CD4-positive, alpha-beta T cell treated with Interleukin-15 for 4 hours (primary cell): ENCODE measurements around the gene KIAA0040.
"Not testable (repeated sequence)": the region's sequence is repeated elsewhere in the genome, so short reads cannot be mapped to it uniquely, and the experiment has no call there.

Experiments
- DNase-seq: peaks from one replicate; pipeline ENCODE4 v3.0.0-alpha.2; 2020; ENCODE audit warnings: low spot score

The KIAA0040 gene

GRCh38 chr1:175137369-175137768, 55.2 kb downstream of the KIAA0040 start:
- DNase-seq: no peak

- no peak for DNase-seq
Observed at GRCh38 chr1:175136246-175136645, 56.3 kb downstream of the KIAA0040 start.

- no peak for DNase-seq
Observed at GRCh38 chr1:175134500-175134899, 58.1 kb downstream of the KIAA0040 start.

- no peak for DNase-seq
Observed at GRCh38 chr1:175133673-175134435, 58.7 kb downstream of the KIAA0040 start.

- DNase-seq: no peak
Observed at GRCh38 chr1:175132436-175132835, 60.1 kb downstream of the KIAA0040 start.

- no peak for DNase-seq
Observed at GRCh38 chr1:175131095-175131494, 61.5 kb downstream of the KIAA0040 start.

- no peak for DNase-seq
Observed at GRCh38 chr1:175130649-175131045, 61.9 kb downstream of the KIAA0040 start.

- no peak for DNase-seq
Observed at GRCh38 chr1:175129997-175130648, 62.5 kb downstream of the KIAA0040 start.

- DNase-seq: no peak
Observed at GRCh38 chr1:175129644-175129996, 63.0 kb downstream of the KIAA0040 start.

GRCh38 chr1:175129182-175129581, 63.4 kb downstream of the KIAA0040 start:
- no peak for DNase-seq

GRCh38 chr1:175128523-175128922, 64.1 kb downstream of the KIAA0040 start:
- no peak for DNase-seq

- no peak for DNase-seq
Observed at GRCh38 chr1:175127565-175127964, 65.0 kb downstream of the KIAA0040 start.

GRCh38 chr1:175126347-175126746, 66.2 kb downstream of the KIAA0040 start:
- no peak for DNase-seq

GRCh38 chr1:175124861-175125260, 67.7 kb downstream of the KIAA0040 start:
- no peak for DNase-seq

- DNase-seq: no peak
Observed at GRCh38 chr1:175120511-175120910, 72.1 kb downstream of the KIAA0040 start.

- DNase-seq: no peak
Observed at GRCh38 chr1:175118375-175119367, 73.9 kb downstream of the KIAA0040 start.

- no peak for DNase-seq
Observed at GRCh38 chr1:175116903-175117302, 75.7 kb downstream of the KIAA0040 start.

GRCh38 chr1:175116210-175116798, 76.3 kb downstream of the KIAA0040 start:
- DNase-seq: no peak

GRCh38 chr1:175114996-175115395, 77.6 kb downstream of the KIAA0040 start:
- DNase-seq: no peak

- not testable (repeated sequence) for DNase-seq
Observed at GRCh38 chr1:175108331-175108820, 84.2 kb downstream of the KIAA0040 start.
